ENCODE results near the gene MAP1B. TPM values are rescaled to one million over a fixed set of nuclear protein-coding genes. Genes with fewer than 3 reads are reported as not detected.
A peak's percentile ranks its signal among the peaks of the same experiment; 100 is the strongest.

MAP1B gene
- total and polyA plus RNA-seq, 9 of the 15 experiments (the other 6 are each of a cell fraction or from before 2014, with no cell fraction given) = 5.2 to 66.1 (median 17.3) TPM

DNA sequence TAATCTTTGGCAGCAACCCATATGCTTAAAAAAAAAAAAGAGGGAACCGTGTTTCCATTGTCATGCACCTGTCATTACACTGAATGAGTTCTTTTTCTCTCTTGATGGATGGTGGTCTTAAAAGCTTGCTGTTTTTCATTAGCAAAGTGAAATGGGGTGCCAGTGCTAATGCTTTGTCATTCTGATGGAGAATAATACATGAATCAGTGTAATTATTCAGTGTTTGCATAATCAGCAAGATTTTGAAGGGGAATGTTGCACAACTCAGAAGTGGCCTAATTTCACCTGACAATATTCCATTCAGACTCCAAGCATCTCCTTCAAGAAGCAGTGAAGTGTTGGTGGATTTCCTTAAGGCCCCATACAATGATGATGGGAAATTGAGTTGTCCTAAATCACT is 38.1 kb downstream of the MAP1B start:
- no peaks in the 10 kb centered on the region for H3K27me3 ChIP-seq (ENCODE audit: control insufficient read depth in 2 of 2, insufficient read depth in 2 of 2, low read length in 2 of 2)
- ATAC-seq (no peak), FAIRE-seq (peak; percentile 26), DNase-seq (ENCODE audit: extremely low read depth in 1 of 4, low spot score in 3 of 4) (no peak)
- intact Hi-C loops (cut with micrococcal nuclease) (no loop called here), in situ Hi-C loops (cut with MboI) (no loop called here)
- no TSS peak for BruUV-seq (replicated peaks)
- ChIA-PET POLR2A (no interaction called here), CTCF (ENCODE audit: low intra/inter-chr PET ratio) (no interaction called here)
- no peaks in the 10 kb centered on the region for H3K4me1 ChIP-seq (replicated peaks in 1 of 2; ENCODE audit: control insufficient read depth in 2 of 2, insufficient read depth in 2 of 2, low read length in 2 of 2)
- no peak overlapping the region for H3K9ac ChIP-seq (ENCODE audit: insufficient read depth in 1 of 2, low read depth in 2 of 2, low read length in 2 of 2)
- peaks cover 4% of the 10 kb centered on the region; the same call in 1 of the 3 replicates for H3K36me3 ChIP-seq (ENCODE audit: control insufficient read depth, insufficient read depth, low read length)
- H3K4me3 ChIP-seq = no peak overlapping the region
- H3K4me2 ChIP-seq (ENCODE audit: insufficient read depth, low read length) = no peak overlapping the region
- no peaks in the 10 kb centered on the region for H3K79me2 ChIP-seq (ENCODE audit: control insufficient read depth, insufficient read depth, low read length)
- no peak overlapping the region for H2AFZ ChIP-seq (ENCODE audit: low read depth, low read length)
- 50% methylated on average over 1 of the region's 1 CpG for WGBS (ENCODE audit: insufficient coverage, low coverage, missing lambda C conversion rate)
- H4K20me1 ChIP-seq (replicated peaks; ENCODE audit: control insufficient read depth, insufficient read depth, low read length) = no peaks in the 10 kb centered on the region
- H3K9me3 ChIP-seq (replicated peaks; ENCODE audit: control insufficient read depth, insufficient read depth, low read depth, low read length) = no peaks in the 10 kb centered on the region
- no peak overlapping the region for H3K27ac ChIP-seq (ENCODE audit: extremely low read depth, low read depth, low read length)
- no peaks in the 10 kb centered on the region for H3K9me1 ChIP-seq (ENCODE audit: control insufficient read depth, insufficient read depth, low read length)
- TF ChIP-seq BMI1 (IDR thresholded peaks at IDR 0.05; ENCODE audit: low read length) (no peak), EP300 (IDR thresholded peaks at IDR 0.05; ENCODE audit: low read length) (no peak), NR1H2 (CRISPR knock-in tag; IDR thresholded peaks at IDR 0.05) (no peak), HNRNPUL1 (IDR thresholded peaks at IDR 0.05; ENCODE audit: low read length) (no peak), ZNF174 (CRISPR knock-in tag; IDR thresholded peaks at IDR 0.05) (no peak), PHF8 (IDR thresholded peaks at IDR 0.05; ENCODE audit: borderline replicate concordance, low read length) (no peak), ZNF316 (IDR thresholded peaks at IDR 0.05) (peak; percentile 70), TARDBP (IDR thresholded peaks at IDR 0.05) (no peak), POLR2G (IDR thresholded peaks at IDR 0.05; ENCODE audit: low read depth, low read length) (no peak), MCM7 (IDR thresholded peaks at IDR 0.05) (no peak), NCOA4 (IDR thresholded peaks at IDR 0.05; ENCODE audit: partially characterized antibody) (no peak), NR2F6 (CRISPR knock-in tag; IDR thresholded peaks at IDR 0.05) (no peak), DIDO1 (tag; IDR thresholded peaks at IDR 0.05; ENCODE audit: low read depth) (no peak), CEBPB (tag; IDR thresholded peaks at IDR 0.05) (peak; percentile 71)
- TF ChIP-seq, protein P1, sequence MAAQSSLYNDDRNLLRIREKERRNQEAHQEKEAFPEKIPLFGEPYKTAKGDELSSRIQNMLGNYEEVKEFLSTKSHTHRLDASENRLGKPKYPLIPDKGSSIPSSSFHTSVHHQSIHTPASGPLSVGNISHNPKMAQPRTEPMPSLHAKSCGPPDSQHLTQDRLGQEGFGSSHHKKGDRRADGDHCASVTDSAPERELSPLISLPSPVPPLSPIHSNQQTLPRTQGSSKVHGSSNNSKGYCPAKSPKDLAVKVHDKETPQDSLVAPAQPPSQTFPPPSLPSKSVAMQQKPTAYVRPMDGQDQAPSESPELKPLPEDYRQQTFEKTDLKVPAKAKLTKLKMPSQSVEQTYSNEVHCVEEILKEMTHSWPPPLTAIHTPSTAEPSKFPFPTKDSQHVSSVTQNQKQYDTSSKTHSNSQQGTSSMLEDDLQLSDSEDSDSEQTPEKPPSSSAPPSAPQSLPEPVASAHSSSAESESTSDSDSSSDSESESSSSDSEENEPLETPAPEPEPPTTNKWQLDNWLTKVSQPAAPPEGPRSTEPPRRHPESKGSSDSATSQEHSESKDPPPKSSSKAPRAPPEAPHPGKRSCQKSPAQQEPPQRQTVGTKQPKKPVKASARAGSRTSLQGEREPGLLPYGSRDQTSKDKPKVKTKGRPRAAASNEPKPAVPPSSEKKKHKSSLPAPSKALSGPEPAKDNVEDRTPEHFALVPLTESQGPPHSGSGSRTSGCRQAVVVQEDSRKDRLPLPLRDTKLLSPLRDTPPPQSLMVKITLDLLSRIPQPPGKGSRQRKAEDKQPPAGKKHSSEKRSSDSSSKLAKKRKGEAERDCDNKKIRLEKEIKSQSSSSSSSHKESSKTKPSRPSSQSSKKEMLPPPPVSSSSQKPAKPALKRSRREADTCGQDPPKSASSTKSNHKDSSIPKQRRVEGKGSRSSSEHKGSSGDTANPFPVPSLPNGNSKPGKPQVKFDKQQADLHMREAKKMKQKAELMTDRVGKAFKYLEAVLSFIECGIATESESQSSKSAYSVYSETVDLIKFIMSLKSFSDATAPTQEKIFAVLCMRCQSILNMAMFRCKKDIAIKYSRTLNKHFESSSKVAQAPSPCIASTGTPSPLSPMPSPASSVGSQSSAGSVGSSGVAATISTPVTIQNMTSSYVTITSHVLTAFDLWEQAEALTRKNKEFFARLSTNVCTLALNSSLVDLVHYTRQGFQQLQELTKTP (IDR thresholded peaks at IDR 0.05; ENCODE audit: low read depth in 1 of 2, partially characterized antibody in 2 of 2) = no peak
- TF ChIP-seq, protein P2, sequence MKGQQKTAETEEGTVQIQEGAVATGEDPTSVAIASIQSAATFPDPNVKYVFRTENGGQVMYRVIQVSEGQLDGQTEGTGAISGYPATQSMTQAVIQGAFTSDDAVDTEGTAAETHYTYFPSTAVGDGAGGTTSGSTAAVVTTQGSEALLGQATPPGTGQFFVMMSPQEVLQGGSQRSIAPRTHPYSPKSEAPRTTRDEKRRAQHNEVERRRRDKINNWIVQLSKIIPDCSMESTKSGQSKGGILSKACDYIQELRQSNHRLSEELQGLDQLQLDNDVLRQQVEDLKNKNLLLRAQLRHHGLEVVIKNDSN (CRISPR knock-in tag; IDR thresholded peaks at IDR 0.05) = no peak
- TF ChIP-seq, protein P3, sequence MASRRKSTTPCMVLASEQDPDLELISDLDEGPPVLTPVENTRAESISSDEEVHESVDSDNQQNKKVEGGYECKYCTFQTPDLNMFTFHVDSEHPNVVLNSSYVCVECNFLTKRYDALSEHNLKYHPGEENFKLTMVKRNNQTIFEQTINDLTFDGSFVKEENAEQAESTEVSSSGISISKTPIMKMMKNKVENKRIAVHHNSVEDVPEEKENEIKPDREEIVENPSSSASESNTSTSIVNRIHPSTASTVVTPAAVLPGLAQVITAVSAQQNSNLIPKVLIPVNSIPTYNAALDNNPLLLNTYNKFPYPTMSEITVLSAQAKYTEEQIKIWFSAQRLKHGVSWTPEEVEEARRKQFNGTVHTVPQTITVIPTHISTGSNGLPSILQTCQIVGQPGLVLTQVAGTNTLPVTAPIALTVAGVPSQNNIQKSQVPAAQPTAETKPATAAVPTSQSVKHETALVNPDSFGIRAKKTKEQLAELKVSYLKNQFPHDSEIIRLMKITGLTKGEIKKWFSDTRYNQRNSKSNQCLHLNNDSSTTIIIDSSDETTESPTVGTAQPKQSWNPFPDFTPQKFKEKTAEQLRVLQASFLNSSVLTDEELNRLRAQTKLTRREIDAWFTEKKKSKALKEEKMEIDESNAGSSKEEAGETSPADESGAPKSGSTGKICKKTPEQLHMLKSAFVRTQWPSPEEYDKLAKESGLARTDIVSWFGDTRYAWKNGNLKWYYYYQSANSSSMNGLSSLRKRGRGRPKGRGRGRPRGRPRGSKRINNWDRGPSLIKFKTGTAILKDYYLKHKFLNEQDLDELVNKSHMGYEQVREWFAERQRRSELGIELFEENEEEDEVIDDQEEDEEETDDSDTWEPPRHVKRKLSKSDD (conservative IDR thresholded peaks at IDR 0.05; ENCODE audit: low read length) = no peak
- TF ChIP-seq, protein P4, sequence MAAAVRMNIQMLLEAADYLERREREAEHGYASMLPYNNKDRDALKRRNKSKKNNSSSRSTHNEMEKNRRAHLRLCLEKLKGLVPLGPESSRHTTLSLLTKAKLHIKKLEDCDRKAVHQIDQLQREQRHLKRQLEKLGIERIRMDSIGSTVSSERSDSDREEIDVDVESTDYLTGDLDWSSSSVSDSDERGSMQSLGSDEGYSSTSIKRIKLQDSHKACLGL (CRISPR knock-in tag; IDR thresholded peaks at IDR 0.05; ENCODE audit: borderline replicate concordance, poor library complexity, severe bottlenecking) = no peak

Data from K562 (cell line).